ENCODE results near the gene NBPF3. TPM values are rescaled to one million over a fixed set of nuclear protein-coding genes. Genes with fewer than 3 reads are reported as not detected.

NBPF3 gene
- total RNA-seq, 2 donors from 2014 or later, result 4.7 to 8.0 TPM

- Histone ChIP-seq H3K9me3 (no peaks in the 10 kb centered on the region), H3K27me3 (no peaks in the 10 kb centered on the region), H3K36me3 (no peaks in the 10 kb centered on the region), H3K9ac (ENCODE audit: low read depth in 2 of 2, low read length in 2 of 2) (no peak overlapping the region), H3K27ac (no peak overlapping the region), H3K4me1 (no peaks in the 10 kb centered on the region), H3K4me3 (no peak overlapping the region)
- no peak for DNase-seq
- TF ChIP-seq, protein P1, sequence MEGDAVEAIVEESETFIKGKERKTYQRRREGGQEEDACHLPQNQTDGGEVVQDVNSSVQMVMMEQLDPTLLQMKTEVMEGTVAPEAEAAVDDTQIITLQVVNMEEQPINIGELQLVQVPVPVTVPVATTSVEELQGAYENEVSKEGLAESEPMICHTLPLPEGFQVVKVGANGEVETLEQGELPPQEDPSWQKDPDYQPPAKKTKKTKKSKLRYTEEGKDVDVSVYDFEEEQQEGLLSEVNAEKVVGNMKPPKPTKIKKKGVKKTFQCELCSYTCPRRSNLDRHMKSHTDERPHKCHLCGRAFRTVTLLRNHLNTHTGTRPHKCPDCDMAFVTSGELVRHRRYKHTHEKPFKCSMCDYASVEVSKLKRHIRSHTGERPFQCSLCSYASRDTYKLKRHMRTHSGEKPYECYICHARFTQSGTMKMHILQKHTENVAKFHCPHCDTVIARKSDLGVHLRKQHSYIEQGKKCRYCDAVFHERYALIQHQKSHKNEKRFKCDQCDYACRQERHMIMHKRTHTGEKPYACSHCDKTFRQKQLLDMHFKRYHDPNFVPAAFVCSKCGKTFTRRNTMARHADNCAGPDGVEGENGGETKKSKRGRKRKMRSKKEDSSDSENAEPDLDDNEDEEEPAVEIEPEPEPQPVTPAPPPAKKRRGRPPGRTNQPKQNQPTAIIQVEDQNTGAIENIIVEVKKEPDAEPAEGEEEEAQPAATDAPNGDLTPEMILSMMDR (IDR thresholded peaks at IDR 0.05), result no peak
- intact Hi-C loops (cut with DNase I), result no loop called here
Measured at GRCh38 chr1:21525340-21525717, 85.4 kb downstream of the NBPF3 start.

DNA sequence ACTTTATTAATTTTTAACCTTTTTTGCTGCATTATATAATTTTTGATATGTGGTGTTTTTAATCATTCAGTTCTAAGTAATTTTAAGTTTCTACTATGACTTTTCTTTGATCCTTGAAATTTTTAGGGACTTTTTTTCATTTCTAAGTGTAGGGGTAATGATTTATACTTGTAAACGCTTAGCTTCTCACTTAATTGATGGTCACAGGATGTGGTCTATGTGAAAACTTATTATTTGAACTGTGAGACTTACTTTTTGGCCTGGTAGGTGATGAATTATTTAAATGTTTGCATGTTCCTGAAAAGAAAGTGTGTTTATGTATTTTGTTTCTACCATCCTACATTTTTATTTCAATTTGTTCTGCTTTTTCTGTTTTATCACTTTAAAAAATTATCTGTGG is 86.5 kb downstream of the NBPF3 start:
- no peak overlapping the region for H3K27ac ChIP-seq
- no peaks in the 10 kb centered on the region for H3K27me3 ChIP-seq
- no peak overlapping the region for H3K4me3 ChIP-seq
- no peak for DNase-seq
- intact Hi-C loops (cut with DNase I), result no loop called here
- TF ChIP-seq, protein P1 (IDR thresholded peaks at IDR 0.05), result no peak
- no peaks in the 10 kb centered on the region for H3K9me3 ChIP-seq
- no peak overlapping the region for H3K9ac ChIP-seq (ENCODE audit: low read depth in 2 of 2, low read length in 2 of 2)
- no peaks in the 10 kb centered on the region for H3K4me1 ChIP-seq
- H3K36me3 ChIP-seq, result no peaks in the 10 kb centered on the region

- no peak overlapping the region for H3K27ac ChIP-seq
- H3K36me3 ChIP-seq, result no peaks in the 10 kb centered on the region
- no peak overlapping the region for H3K4me3 ChIP-seq
- no peak overlapping the region for H3K9ac ChIP-seq (ENCODE audit: low read depth in 2 of 2, low read length in 2 of 2)
- DNase-seq, result no peak
- H3K9me3 ChIP-seq, result no peaks in the 10 kb centered on the region
- intact Hi-C loops (cut with DNase I), result no loop called here
- TF ChIP-seq, protein P1 (IDR thresholded peaks at IDR 0.05), result no peak
- H3K4me1 ChIP-seq, result no peaks in the 10 kb centered on the region
- H3K27me3 ChIP-seq, result no peaks in the 10 kb centered on the region
Measured at GRCh38 chr1:21530368-21531016, 90.6 kb downstream of the NBPF3 start.

GRCh38 chr1:21531241-21531640 is 91.3 kb downstream of the NBPF3 start:
- TF ChIP-seq, protein P1 (IDR thresholded peaks at IDR 0.05), result no peak
- Histone ChIP-seq H3K4me3 (no peak overlapping the region), H3K4me1 (no peaks in the 10 kb centered on the region), H3K36me3 (no peaks in the 10 kb centered on the region), H3K9me3 (no peaks in the 10 kb centered on the region), H3K27me3 (no peaks in the 10 kb centered on the region), H3K9ac (ENCODE audit: low read depth in 2 of 2, low read length in 2 of 2) (no peak overlapping the region), H3K27ac (no peak overlapping the region)
- intact Hi-C loops (cut with DNase I), result no loop called here
- no peak for DNase-seq

DNA sequence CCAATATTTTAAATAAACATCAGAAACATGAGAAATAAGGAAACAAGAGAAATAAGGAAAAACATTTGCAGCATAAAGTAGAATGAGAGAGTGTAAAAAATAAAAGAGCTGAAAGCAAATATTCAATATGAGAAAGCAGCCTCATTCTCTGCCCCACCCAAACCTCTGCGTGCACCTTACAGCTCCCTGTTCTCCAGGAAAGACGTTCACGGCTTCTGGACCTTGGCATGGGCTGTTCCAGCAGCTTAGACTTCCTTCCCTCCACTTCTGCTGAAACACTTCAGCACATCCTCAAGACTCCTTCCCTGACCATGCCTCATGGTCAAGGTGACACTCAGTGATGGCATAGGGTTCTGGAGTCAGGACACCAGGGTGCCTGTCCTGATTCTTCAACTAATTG is 92.6 kb downstream of the NBPF3 start:
- H3K27me3 ChIP-seq, result no peaks in the 10 kb centered on the region
- H3K4me3 ChIP-seq, result no peak overlapping the region
- TF ChIP-seq, protein P1 (IDR thresholded peaks at IDR 0.05), result no peak
- peak; percentile 68 for DNase-seq
- H3K27ac ChIP-seq, result peak overlapping the region; percentile 47
- intact Hi-C loops (cut with DNase I), result no loop called here
- no peak overlapping the region for H3K9ac ChIP-seq (ENCODE audit: low read depth in 2 of 2, low read length in 2 of 2)
- no peaks in the 10 kb centered on the region for H3K9me3 ChIP-seq
- H3K4me1 ChIP-seq, result no peaks in the 10 kb centered on the region
- H3K36me3 ChIP-seq, result no peaks in the 10 kb centered on the region
